Testis (tissue), 3 donors: Measurements from ENCODE around the gene SLC19A1. TPM values are rescaled to one million over a fixed set of nuclear protein-coding genes. Genes with fewer than 3 reads are reported as not detected.

Experiments
- DNase-seq: peaks from one replicate; pipeline ENCODE4 v3.0.0-alpha.2; 2019
- H3K27ac ChIP-seq, 2 donors: fragments of 200-600 bp; sonication (generic); one replicate each; pipeline ENCODE4 v1.5.1; 2019
- H3K27me3 ChIP-seq: fragments of 200-600 bp; sonication (generic); one replicate; pipeline ENCODE4 v1.5.1; 2019
- H3K36me3 ChIP-seq: fragments of 200-600 bp; sonication (generic); one replicate; pipeline ENCODE4 v1.5.1; 2017; ENCODE audit warnings: low read depth; ENCODE audit errors: missing control alignments
- H3K4me1 ChIP-seq: fragments of 200-600 bp; sonication (generic); one replicate; pipeline ENCODE4 v1.5.1; 2019
- H3K4me3 ChIP-seq, 2 donors: fragments of 200-600 bp; sonication (generic); one replicate each; pipeline ENCODE4 v1.5.1; 2017 to 2019
- H3K9me3 ChIP-seq: fragments of 200-600 bp; sonication (generic); one replicate; pipeline ENCODE4 v1.5.1; 2017
- POLR2A ChIP-seq: fragments of 450-650 bp; IDR thresholded peaks from one replicate; pipeline ENCODE4 v1.6.1; 2017; ENCODE audit warnings: antibody characterized with exemption, mild to moderate bottlenecking, moderate library complexity
- WGBS, 2 donors: methylation state at CpG; one replicate each; pipeline ENCODE4 v1.1.5; 2018; 5-methylcytosine and 5-hydroxymethylcytosine counted together
- intact Hi-C: fragments of 100-400 bp; cut with DNase I; formaldehyde crosslinking; loops from one replicate; pipeline ENCODE4 v1.15.1; 2023; ENCODE audit warnings: low total_unique reads
- polyA plus RNA-seq: library from polyadenylated mRNA; stranded (reverse); fragments of 350-450 nt; fragmentation: Illumina TruSeq; extraction: RNeasy Lipid Tissue Mini Kit (QIAGEN cat#74804); gene quantifications from one replicate; pipeline ENCODE4 v1.2.3, GENCODE V29; 2014; ENCODE audit warnings: low read depth, low replicate concordance; ENCODE audit not compliant: insufficient read depth
- total RNA-seq, 2 donors: library from RNA; depleted of rRNA; stranded (reverse); fragments of >200 nt; gene quantifications; one replicate each; pipeline ENCODE4 v1.2.3, GENCODE V29; 2016
- TF ChIP-seq, protein P1 (sequence below), 3 experiments: fragments of 450-650 bp in 2 of 3; fragments of 200-600 bp in 1 of 3; sonication (generic) in 1 of 3; IDR thresholded peaks; one replicate each; pipeline ENCODE4 v1.5.1; 2016 to 2019; ENCODE audit warnings: antibody characterized with exemption in 3 of 3, mild to moderate bottlenecking in 2 of 3, moderate library complexity in 1 of 3

SLC19A1 gene
- total and polyA plus RNA-seq, 3 donors from 2014 or later, result 5.5 to 17.4 (median 15.7) TPM

DNA sequence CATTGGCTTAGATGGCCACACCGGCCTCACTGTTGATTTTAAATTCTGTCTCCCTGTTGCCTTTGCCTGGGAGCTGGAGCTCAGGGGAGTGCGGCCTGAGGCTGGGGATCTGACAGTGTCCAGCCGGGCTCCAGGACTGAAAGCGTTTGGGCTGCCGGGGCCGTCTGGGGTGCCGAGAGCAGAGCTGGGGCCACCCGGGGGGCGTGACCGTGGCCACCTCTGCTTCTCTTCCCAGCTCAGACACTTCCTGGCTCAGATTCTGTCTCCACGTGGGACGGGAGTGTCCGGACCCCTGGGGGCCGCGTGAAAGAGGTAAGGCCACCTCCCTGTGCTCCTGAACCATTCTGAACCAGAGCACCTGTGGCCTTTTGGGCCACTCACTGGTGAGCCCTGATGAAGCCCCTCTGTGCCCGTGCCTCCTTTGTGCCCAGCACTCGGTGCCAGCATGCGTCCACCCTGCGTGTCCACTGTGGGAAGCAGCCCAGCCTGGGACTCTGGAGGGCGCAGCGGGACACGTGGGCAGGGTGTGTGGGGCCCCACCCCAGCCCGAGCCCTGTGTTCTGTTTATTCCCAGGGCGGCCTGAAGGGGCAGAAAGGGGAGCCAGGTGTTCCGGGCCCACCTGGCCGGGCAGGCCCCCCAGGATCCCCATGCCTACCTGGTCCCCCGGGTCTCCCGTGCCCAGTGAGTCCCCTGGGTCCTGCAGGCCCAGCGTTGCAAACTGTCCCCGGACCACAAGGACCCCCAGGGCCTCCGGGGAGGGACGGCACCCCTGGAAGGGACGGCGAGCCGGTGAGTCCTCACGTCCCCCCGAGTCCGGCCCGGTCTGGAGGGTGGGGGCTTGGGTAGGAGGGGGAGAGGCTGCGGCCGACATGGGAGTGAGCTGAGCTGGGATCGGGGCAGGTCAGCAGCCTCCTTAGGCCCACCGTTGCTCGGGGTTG is 64.8 kb downstream of the SLC19A1 start:
- no peaks in the 10 kb centered on the region for H3K9me3 ChIP-seq
- no peaks in the 10 kb centered on the region for H3K27me3 ChIP-seq
- H3K27ac ChIP-seq, result no peak overlapping the region
- no peak overlapping the region for H3K4me3 ChIP-seq
- 74 to 83% methylated on average over 9 to 44 of the region's 44 CpGs for WGBS, 2 donors
- peaks cover 3% of the 10 kb centered on the region for H3K4me1 ChIP-seq
- H3K36me3 ChIP-seq, result no peaks in the 10 kb centered on the region
- intact Hi-C loops, result no loop called here
- DNase-seq, result no peak
- TF ChIP-seq POLR2A, result no peak
- TF ChIP-seq, protein P1, sequence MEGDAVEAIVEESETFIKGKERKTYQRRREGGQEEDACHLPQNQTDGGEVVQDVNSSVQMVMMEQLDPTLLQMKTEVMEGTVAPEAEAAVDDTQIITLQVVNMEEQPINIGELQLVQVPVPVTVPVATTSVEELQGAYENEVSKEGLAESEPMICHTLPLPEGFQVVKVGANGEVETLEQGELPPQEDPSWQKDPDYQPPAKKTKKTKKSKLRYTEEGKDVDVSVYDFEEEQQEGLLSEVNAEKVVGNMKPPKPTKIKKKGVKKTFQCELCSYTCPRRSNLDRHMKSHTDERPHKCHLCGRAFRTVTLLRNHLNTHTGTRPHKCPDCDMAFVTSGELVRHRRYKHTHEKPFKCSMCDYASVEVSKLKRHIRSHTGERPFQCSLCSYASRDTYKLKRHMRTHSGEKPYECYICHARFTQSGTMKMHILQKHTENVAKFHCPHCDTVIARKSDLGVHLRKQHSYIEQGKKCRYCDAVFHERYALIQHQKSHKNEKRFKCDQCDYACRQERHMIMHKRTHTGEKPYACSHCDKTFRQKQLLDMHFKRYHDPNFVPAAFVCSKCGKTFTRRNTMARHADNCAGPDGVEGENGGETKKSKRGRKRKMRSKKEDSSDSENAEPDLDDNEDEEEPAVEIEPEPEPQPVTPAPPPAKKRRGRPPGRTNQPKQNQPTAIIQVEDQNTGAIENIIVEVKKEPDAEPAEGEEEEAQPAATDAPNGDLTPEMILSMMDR (IDR thresholded peaks at IDR 0.05), result no peak

DNA sequence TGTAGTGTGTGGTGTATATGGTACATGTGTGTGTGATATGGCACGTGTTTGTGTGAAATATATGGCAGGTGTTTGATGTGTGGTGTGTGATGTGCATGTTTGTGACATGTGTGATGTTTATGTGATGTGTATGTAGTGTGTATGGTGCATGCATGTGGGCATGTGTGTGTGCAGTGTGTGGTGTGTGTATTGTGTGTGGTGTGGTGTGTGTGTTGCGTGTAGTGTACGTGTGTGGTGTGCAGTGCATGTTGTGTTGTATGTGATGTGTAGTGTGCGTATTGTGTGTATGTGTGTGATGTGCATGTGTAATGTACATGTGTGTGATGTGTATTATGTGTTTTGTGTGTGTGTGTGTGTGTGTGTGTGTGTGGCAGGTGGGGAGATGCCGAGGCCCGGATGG is 65.7 kb downstream of the SLC19A1 start:
- no peaks in the 10 kb centered on the region for H3K36me3 ChIP-seq
- TF ChIP-seq, protein P1 (IDR thresholded peaks at IDR 0.05), result no peak
- TF ChIP-seq POLR2A, result no peak
- no peak overlapping the region for H3K4me3 ChIP-seq
- intact Hi-C loops, result no loop called here
- H3K9me3 ChIP-seq, result no peaks in the 10 kb centered on the region
- DNase-seq, result no peak
- peaks cover 11% of the 10 kb centered on the region for H3K4me1 ChIP-seq
- H3K27ac ChIP-seq, result no peak overlapping the region
- WGBS, 2 donors, result 90 to 91% methylated on average over 6 of the region's 6 CpGs
- no peaks in the 10 kb centered on the region for H3K27me3 ChIP-seq

DNA sequence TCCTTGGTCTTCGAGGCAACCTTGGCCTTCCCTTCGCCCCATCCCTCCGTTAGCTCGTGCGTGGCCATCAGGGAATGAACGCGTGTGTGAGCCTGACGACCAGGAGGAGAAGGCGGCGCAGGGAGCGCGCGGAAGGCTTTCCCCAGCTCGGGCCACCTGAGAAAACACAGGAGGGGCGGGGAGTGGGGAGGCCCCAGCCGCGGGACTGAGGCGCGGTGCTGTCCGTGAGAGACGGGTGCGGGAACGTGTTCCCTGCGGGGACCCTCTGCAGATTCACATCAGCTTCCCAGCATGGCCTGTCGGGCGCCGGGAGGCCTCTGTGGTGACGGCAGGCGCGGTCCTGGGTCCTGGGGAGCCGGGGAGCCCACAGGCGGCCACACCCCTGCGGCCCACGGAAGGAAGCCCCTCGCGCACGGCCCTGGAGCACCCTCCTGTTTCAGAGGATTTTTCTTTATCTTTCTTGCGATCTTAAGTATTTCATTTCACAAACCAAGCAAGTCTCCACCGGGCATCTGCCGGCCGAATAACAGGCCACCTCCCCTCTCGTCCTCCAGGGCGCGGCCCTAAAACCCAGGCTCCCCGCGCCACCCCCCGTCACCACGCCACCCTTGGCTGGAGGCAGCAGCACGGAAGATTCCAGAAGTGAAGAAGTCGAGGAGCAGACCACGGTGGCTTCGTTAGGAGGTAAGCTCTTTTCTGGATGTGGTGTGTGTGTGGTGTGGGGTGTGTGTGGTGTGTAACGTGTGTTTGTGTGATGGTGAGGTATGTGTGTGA is 66.3 kb downstream of the SLC19A1 start:
- DNase-seq, result no peak
- Histone ChIP-seq H3K4me1 (peaks cover 17% of the 10 kb centered on the region), H3K9me3 (no peaks in the 10 kb centered on the region), H3K36me3 (no peaks in the 10 kb centered on the region), H3K4me3 (no peak overlapping the region), H3K27ac (no peak overlapping the region), H3K27me3 (no peaks in the 10 kb centered on the region)
- TF ChIP-seq, protein P1 (IDR thresholded peaks at IDR 0.05), result no peak
- TF ChIP-seq POLR2A, result no peak
- intact Hi-C loops, result no loop called here
- 89 to 92% methylated on average over 39 to 53 of the region's 53 CpGs for WGBS, 2 donors

DNA sequence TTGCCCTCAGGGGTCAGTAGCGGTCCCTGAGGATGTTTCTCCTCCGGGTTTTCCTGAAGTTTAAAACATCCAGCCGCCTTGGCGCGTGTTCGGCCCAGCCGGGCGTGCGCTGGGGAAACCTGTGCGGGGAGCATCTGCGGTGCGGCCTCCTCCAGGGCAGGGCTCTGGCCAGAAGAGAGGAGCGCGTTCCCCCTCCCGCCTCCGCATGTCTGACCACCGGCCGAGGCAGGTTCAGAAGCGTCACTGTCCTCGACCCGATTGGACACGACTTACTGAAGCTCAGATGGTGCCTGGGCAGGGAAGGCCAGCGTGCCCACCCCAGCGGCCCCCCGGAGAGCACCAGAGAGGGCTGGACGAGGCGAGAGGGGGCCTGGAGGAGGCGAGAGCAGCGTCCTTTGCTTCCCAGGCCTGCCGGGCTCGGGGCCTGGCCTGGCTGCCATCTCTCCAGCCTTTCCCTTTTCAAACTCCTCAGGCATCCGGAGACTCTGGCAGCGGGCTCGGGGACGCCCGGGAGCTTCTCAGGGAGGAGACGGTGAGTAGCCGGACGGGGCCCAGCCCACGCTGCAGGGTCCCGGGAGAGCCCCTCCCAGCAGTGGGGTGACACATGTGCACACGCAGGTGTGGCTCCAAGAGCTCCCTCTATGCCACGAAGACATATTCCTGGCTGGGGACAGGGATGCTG is 67.1 kb downstream of the SLC19A1 start:
- Histone ChIP-seq H3K27ac (no peak overlapping the region), H3K27me3 (no peaks in the 10 kb centered on the region), H3K36me3 (no peaks in the 10 kb centered on the region), H3K4me1 (peaks cover 23% of the 10 kb centered on the region), H3K4me3 (no peak overlapping the region), H3K9me3 (no peaks in the 10 kb centered on the region)
- no peak for TF ChIP-seq POLR2A
- TF ChIP-seq, protein P1 (IDR thresholded peaks at IDR 0.05), result no peak
- DNase-seq, result no peak
- 88 to 95% methylated on average over 32 to 40 of the region's 43 CpGs for WGBS, 2 donors
- intact Hi-C loops, result no loop called here
